ENCODE results near the gene MAP3K7. TPM values are rescaled to one million over a fixed set of nuclear protein-coding genes. Genes with fewer than 3 reads are reported as not detected.

MAP3K7 gene
- total and polyA plus RNA-seq, 2 of the 4 experiments (the other 2 are of a cell fraction) = 26.5 to 29.9 TPM

- Histone ChIP-seq H3K23ac (ENCODE audit: low read depth, low read length) (no peak overlapping the region), H3K4me3 (ENCODE audit: insufficient read depth, low read depth, low read length) (no peak overlapping the region), H2BK120ac (ENCODE audit: low read depth, low read length) (no peak overlapping the region), H3K9me1 (ENCODE audit: insufficient read depth, low read length) (no peaks in the 10 kb centered on the region), H3K9me3 (ENCODE audit: control insufficient read depth, insufficient read depth, low read length) (no peaks in the 10 kb centered on the region), H2AK5ac (ENCODE audit: low read depth, low read length) (no peak overlapping the region), H2BK15ac (ENCODE audit: low read depth, low read length) (no peak overlapping the region), H4K8ac (ENCODE audit: low read depth in 2 of 2, low read length in 2 of 2) (no peak overlapping the region), H3K79me1 (ENCODE audit: low read depth in 1 of 2, low read length in 2 of 2) (no peaks in the 10 kb centered on the region), H3K4me1 (ENCODE audit: control insufficient read depth, insufficient read depth, low read length) (no peaks in the 10 kb centered on the region), H2AK9ac (replicated peaks; ENCODE audit: low read depth, low read length, poor library complexity) (no peak overlapping the region), H2BK20ac (ENCODE audit: low read depth, low read length) (no peak overlapping the region), H3K18ac (ENCODE audit: low read depth, low read length) (no peak overlapping the region), H2AFZ (replicated peaks; ENCODE audit: low read length, poor library complexity) (no peak overlapping the region), H3K36me3 (ENCODE audit: control insufficient read depth, insufficient read depth, low read length) (no peaks in the 10 kb centered on the region), H2BK5ac (ENCODE audit: low read depth, low read length, poor library complexity, severe bottlenecking) (no peak overlapping the region), H3K56ac (ENCODE audit: extremely low read depth, insufficient read depth, low read length) (no peak overlapping the region), H3K27ac (ENCODE audit: insufficient read depth, low read length) (no peak overlapping the region), H4K5ac (ENCODE audit: low read depth, low read length) (no peak overlapping the region), H3K9ac (ENCODE audit: low read depth, low read length) (no peak overlapping the region), H4K91ac (ENCODE audit: insufficient read depth, low read depth, low read length) (no peak overlapping the region), H3K14ac (replicated peaks; ENCODE audit: low read depth, low read length) (no peak overlapping the region), H3K27me3 (ENCODE audit: control insufficient read depth, insufficient read depth, low read length) (no peaks in the 10 kb centered on the region), H3K4ac (ENCODE audit: low read depth, low read length) (no peak overlapping the region), H4K20me1 (ENCODE audit: insufficient read depth, low read length) (no peaks in the 10 kb centered on the region), H3K4me2 (ENCODE audit: low read depth, low read length) (no peak overlapping the region)
- TF ChIP-seq MAFK (IDR thresholded peaks at IDR 0.05; ENCODE audit: low read depth, low read length) (no peak), NFE2L2 (IDR thresholded peaks at IDR 0.05; ENCODE audit: low read depth, low read length) (peak; percentile 38; the same call in 1 of the 2 replicates), FOS (IDR thresholded peaks at IDR 0.05; ENCODE audit: low read depth, low read length) (no peak), MXI1 (IDR thresholded peaks at IDR 0.05; ENCODE audit: borderline replicate concordance, low read depth, low read length) (no peak)
- ChIA-PET CTCF (no interaction called here), POLR2A (ENCODE audit: unreplicated experiment) (no interaction called here)
- in situ Hi-C loops (cut with MboI; ENCODE audit: low sequenced_read_pairs) (no loop called here), intact Hi-C loops (cut with micrococcal nuclease) (no loop called here), dilution Hi-C loops (cut with HindIII; ENCODE audit: low sequenced_read_pairs, unreplicated experiment) (no loop called here)
- peak; percentile 32 for ATAC-seq (ENCODE audit: low read depth)
- WGBS, 2 experiments (ENCODE audit: extremely low coverage in 2 of 2, insufficient read length in 1 of 2) = no CpG with 5 or more reads among the region's 3 CpGs
- peak; percentile 4 for DNase-seq
- no TSS peak for BruUV-seq (replicated peaks)
Measured at GRCh38 chr6:90502866-90503407, 83.9 kb downstream of the MAP3K7 start.
